Ishikawa (cell line): Measurements from ENCODE around the gene CEP112.

ENCODE experiments used
- CEBPB ChIP-seq: IDR thresholded peaks from 2 replicates; pipeline ENCODE4 v1.6.1; 2012
- TAF1 ChIP-seq: IDR thresholded peaks from 2 replicates; pipeline ENCODE4 v1.6.1; 2012; ENCODE audit warnings: low read depth, mild to moderate bottlenecking
- YY1 ChIP-seq: IDR thresholded peaks from 2 replicates; pipeline ENCODE4 v1.6.1; 2012; ENCODE audit warnings: low read depth

DNA sequence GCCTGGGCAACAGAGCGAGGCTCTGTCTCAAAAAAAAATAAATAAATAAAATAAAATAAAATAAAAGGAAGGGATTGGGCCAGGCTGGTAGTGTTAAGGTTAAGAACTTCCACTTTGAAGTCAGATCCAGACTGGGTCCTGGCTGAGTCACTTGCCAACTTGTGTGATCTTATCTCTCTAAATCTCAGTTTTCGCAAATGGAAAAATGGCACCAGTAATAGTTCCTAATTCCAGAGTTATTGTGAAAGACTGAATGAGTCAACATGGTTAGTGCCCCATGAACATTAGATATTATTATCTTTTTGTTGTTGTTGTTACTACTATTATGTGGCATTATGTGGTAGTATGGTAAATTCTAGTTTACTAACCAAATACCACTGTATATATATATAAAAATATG, 442.5 kb downstream of the CEP112 start:
- TF ChIP-seq TAF1 (no peak), CEBPB (no peak), YY1 (no peak)
